Fibroblast of lung (primary cell): ENCODE results near the gene FHIT. TPM values are rescaled to one million over a fixed set of nuclear protein-coding genes. Genes with fewer than 3 reads are reported as not detected.
A peak's percentile ranks its signal among the peaks of the same experiment; 100 is the strongest.

ENCODE experiments used
- DNase-seq, 2 donors: peaks; one replicate each; pipeline versions ENCODE4 v3.0.0 to v3.0.0-alpha.2; 2010; ENCODE audit warnings: low read depth in 2 of 2
- H2AFZ ChIP-seq: 2 replicates; pipeline ENCODE4 v1.5.1; 2012; ENCODE audit warnings: low read length, control low read depth, inconsistent platforms
- H3K27ac ChIP-seq: 2 replicates; pipeline ENCODE4 v1.5.1; 2011; ENCODE audit warnings: low read length, control low read depth; ENCODE audit not compliant: insufficient read depth
- H3K27me3 ChIP-seq: 2 replicates; pipeline ENCODE4 v1.5.1; 2011; ENCODE audit warnings: mild to moderate bottlenecking, low read length; ENCODE audit not compliant: control insufficient read depth, insufficient read depth
- H3K36me3 ChIP-seq: 2 replicates; pipeline ENCODE4 v1.5.1; 2011; ENCODE audit warnings: low read length; ENCODE audit not compliant: control insufficient read depth, insufficient read depth
- H3K4me1 ChIP-seq: 2 replicates; pipeline ENCODE4 v1.5.1; 2011; ENCODE audit warnings: low read length; ENCODE audit not compliant: control insufficient read depth, insufficient read depth; ENCODE audit errors: extremely low read depth
- H3K4me2 ChIP-seq: 2 replicates; pipeline ENCODE4 v1.5.1; 2011; ENCODE audit warnings: low read length, control low read depth; ENCODE audit not compliant: insufficient read depth; ENCODE audit errors: extremely low read depth
- H3K4me3 ChIP-seq, 4 experiments: fragments of 200-600 bp in 1 of 4; sonication (generic) in 1 of 4; replicated peaks in 1 of 4; 2 replicates each; pipeline ENCODE4 v1.5.1; 2011 to 2016; ENCODE audit warnings: low read length in 4 of 4, low read depth in 3 of 4, mild to moderate bottlenecking in 3 of 4, control low read depth in 2 of 4, inconsistent platforms in 1 of 4, mixed read lengths in 1 of 4; ENCODE audit not compliant: insufficient read depth in 1 of 4; ENCODE audit errors: control extremely low read depth in 1 of 4
- H3K79me2 ChIP-seq: 2 replicates; pipeline ENCODE4 v1.5.1; 2012; ENCODE audit warnings: mild to moderate bottlenecking, low read length, inconsistent platforms; ENCODE audit not compliant: control insufficient read depth, insufficient read depth
- H3K9ac ChIP-seq: 2 replicates; pipeline ENCODE4 v1.5.1; 2011; ENCODE audit warnings: mild to moderate bottlenecking, low read length, control low read depth; ENCODE audit not compliant: insufficient read depth
- H3K9me3 ChIP-seq: 2 replicates; pipeline ENCODE4 v1.5.1; 2012; ENCODE audit warnings: low read depth, low read length; ENCODE audit not compliant: control insufficient read depth, insufficient read depth
- H4K20me1 ChIP-seq: 2 replicates; pipeline ENCODE4 v1.5.1; 2011; ENCODE audit warnings: low read length; ENCODE audit not compliant: control insufficient read depth, insufficient read depth; ENCODE audit errors: extremely low read depth
- EZH2 ChIP-seq: IDR thresholded peaks from 2 replicates; pipeline ENCODE4 v1.5.1; 2012; ENCODE audit warnings: low read length, control low read depth, mild to moderate bottlenecking; ENCODE audit errors: missing control alignments
- polyA plus RNA-seq, 2 donors: library from polyadenylated mRNA; depleted of rRNA in 1 of 2; stranded (reverse) in 1 of 2; unstranded in 1 of 2; fragments of >200 nt; gene quantifications; 2 replicates each; pipeline ENCODE4 v1.2.1, GENCODE V29; 2011 to 2012; ENCODE audit warnings: missing spikeins in 1 of 2
- total RNA-seq: library from RNA; depleted of rRNA; stranded (reverse); fragments of >200 nt; gene quantifications from 2 replicates; pipeline ENCODE4 v1.2.1, GENCODE V29; 2014
- TF ChIP-seq, protein P1 (sequence below), 2 donors: IDR thresholded peaks in 1 of 2; conservative IDR thresholded peaks in 1 of 2; 1 replicate in 1 of 2; 2 replicates in 1 of 2; pipeline ENCODE4 v1.5.1; 2011 to 2012; ENCODE audit warnings: low read length in 2 of 2, control low read depth in 1 of 2, inconsistent platforms in 1 of 2, low read depth in 1 of 2, mild to moderate bottlenecking in 1 of 2

FHIT gene
- total and polyA plus RNA-seq, 2 donors (not counting 1 experiment from before 2014, with no cell fraction given): 0.79 to 2.1 TPM

DNA sequence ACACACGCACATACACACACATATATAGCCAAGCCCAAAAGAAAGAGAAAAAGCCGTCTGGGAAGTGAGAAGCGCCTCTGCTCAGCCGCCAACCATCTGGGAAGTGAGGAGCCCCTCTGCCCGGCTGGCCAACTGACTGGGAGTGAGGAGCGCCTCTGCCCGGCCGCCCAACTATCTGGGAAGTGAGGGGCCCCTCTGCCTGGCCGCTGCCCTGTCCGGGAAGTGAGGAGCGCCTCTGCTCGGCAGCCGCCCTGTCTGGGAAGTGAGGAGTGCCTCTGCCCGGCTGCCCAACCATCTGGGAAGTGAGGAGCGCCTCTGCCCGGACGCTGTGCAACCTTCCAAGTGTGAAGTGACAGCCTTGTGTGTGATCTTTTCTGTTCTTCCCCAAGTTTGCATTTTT is 49.2 kb downstream of the FHIT start:
- Histone ChIP-seq H3K27me3 (no peaks in the 10 kb centered on the region), H3K36me3 (no peaks in the 10 kb centered on the region), H3K9ac (no peak overlapping the region), H3K9me3 (no peaks in the 10 kb centered on the region), H3K4me2 (no peak overlapping the region), H4K20me1 (no peaks in the 10 kb centered on the region), H2AFZ (no peak overlapping the region), H3K79me2 (no peaks in the 10 kb centered on the region), H3K4me1 (no peaks in the 10 kb centered on the region), H3K4me3 (no peak overlapping the region), H3K27ac (no peak overlapping the region)
- DNase-seq: no peak
- TF ChIP-seq, protein P1, sequence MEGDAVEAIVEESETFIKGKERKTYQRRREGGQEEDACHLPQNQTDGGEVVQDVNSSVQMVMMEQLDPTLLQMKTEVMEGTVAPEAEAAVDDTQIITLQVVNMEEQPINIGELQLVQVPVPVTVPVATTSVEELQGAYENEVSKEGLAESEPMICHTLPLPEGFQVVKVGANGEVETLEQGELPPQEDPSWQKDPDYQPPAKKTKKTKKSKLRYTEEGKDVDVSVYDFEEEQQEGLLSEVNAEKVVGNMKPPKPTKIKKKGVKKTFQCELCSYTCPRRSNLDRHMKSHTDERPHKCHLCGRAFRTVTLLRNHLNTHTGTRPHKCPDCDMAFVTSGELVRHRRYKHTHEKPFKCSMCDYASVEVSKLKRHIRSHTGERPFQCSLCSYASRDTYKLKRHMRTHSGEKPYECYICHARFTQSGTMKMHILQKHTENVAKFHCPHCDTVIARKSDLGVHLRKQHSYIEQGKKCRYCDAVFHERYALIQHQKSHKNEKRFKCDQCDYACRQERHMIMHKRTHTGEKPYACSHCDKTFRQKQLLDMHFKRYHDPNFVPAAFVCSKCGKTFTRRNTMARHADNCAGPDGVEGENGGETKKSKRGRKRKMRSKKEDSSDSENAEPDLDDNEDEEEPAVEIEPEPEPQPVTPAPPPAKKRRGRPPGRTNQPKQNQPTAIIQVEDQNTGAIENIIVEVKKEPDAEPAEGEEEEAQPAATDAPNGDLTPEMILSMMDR (conservative IDR thresholded peaks at IDR 0.05 in 1 of 2, IDR thresholded peaks at IDR 0.05 in 1 of 2; ENCODE audit: low read depth in 1 of 2, low read length in 2 of 2): no peak
- no peak for TF ChIP-seq EZH2

DNA sequence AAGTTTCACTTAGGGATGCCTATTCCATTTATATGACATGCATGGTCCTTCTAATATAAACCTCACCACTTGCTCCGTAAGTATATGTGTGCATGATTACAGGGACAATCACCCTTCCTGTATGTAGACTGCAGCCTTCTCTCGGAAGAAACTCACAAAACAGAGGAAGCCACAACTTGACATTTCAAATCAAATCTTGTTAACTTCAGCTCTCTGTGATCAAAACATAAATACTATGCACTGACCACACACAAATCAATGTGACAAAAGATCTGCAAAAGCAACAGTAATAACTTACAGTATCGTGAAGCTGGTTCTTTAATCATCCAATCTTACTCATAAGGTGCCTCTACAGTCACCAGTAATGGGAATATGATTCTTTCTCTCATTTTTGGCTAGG is 50.2 kb downstream of the FHIT start:
- H3K27ac ChIP-seq: no peak overlapping the region
- no peaks in the 10 kb centered on the region for H3K4me1 ChIP-seq
- H3K9ac ChIP-seq: no peak overlapping the region
- H3K4me2 ChIP-seq: no peak overlapping the region
- no peaks in the 10 kb centered on the region for H3K36me3 ChIP-seq
- H3K79me2 ChIP-seq: no peaks in the 10 kb centered on the region
- peak in 1 of 2 donors; percentile 0 for DNase-seq
- no peaks in the 10 kb centered on the region for H3K9me3 ChIP-seq
- no peak overlapping the region for H2AFZ ChIP-seq
- no peak for TF ChIP-seq EZH2
- TF ChIP-seq, protein P1 (conservative IDR thresholded peaks at IDR 0.05 in 1 of 2, IDR thresholded peaks at IDR 0.05 in 1 of 2; ENCODE audit: low read depth in 1 of 2, low read length in 2 of 2): no peak
- no peaks in the 10 kb centered on the region for H3K27me3 ChIP-seq
- no peak overlapping the region for H3K4me3 ChIP-seq
- no peaks in the 10 kb centered on the region for H4K20me1 ChIP-seq

DNA sequence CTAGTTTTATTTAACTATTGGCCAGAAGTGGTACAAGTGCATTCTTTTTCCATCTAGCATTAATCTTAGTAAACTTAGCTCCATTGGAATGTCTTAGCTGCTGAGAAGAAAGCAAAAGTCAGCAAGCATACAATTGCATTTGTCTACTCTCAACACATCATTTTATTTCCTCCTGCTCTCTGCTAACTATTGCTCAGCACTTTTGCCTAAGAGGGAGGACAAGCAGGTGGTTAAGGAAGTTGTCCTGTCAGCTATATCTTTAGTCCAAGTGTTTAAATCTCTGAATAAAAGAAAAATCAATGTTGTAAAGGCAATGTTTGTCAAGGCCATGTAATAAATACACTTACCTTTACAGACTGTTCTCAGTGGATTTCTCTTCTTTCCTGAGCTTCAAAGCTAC is 51.0 kb downstream of the FHIT start:
- no peak for TF ChIP-seq EZH2
- TF ChIP-seq, protein P1 (conservative IDR thresholded peaks at IDR 0.05 in 1 of 2, IDR thresholded peaks at IDR 0.05 in 1 of 2; ENCODE audit: low read depth in 1 of 2, low read length in 2 of 2): no peak

More for the DNA sequence above, 51.0 kb downstream of the FHIT start:
- H3K4me1 ChIP-seq: no peaks in the 10 kb centered on the region
- H3K27me3 ChIP-seq: no peaks in the 10 kb centered on the region
- no peak overlapping the region for H2AFZ ChIP-seq
- no peaks in the 10 kb centered on the region for H3K36me3 ChIP-seq
- H3K9ac ChIP-seq: no peak overlapping the region
- H3K27ac ChIP-seq: no peak overlapping the region
- H3K4me3 ChIP-seq: no peak overlapping the region
- no peaks in the 10 kb centered on the region for H3K9me3 ChIP-seq
- no peak for DNase-seq
- no peaks in the 10 kb centered on the region for H3K79me2 ChIP-seq
- H4K20me1 ChIP-seq: no peaks in the 10 kb centered on the region
- H3K4me2 ChIP-seq: no peak overlapping the region
